ENCODE results near the gene CMIP. TPM values are rescaled to one million over a fixed set of nuclear protein-coding genes. Genes with fewer than 3 reads are reported as not detected.
"Not testable (repeated sequence)": the region's sequence is repeated elsewhere in the genome, so short reads cannot be mapped to it uniquely, and the experiment has no call there.

Gene CMIP
- total RNA-seq, 1 experiment from 2014 or later, result 10.7 TPM

- peaks cover 14% of the 10 kb centered on the region for H3K4me1 ChIP-seq (replicated peaks)
- no peak overlapping the region for H3K4me3 ChIP-seq
- no peak overlapping the region for H3K27ac ChIP-seq
- no peak for DNase-seq (ENCODE audit: low read depth in 1 of 2, low spot score in 2 of 2)
- no peaks in the 10 kb centered on the region; the same call in 1 of the 2 replicates for H3K36me3 ChIP-seq
- H3K27me3 ChIP-seq (replicated peaks), result no peaks in the 10 kb centered on the region
- no peaks in the 10 kb centered on the region for H3K9me3 ChIP-seq (replicated peaks)
Measured at GRCh38 chr16:81570151-81570846, 125.7 kb downstream of the CMIP start.

- H3K9me3 ChIP-seq (replicated peaks), result no peaks in the 10 kb centered on the region
Measured at GRCh38 chr16:81571175-81571574, 126.6 kb downstream of the CMIP start.

DNA sequence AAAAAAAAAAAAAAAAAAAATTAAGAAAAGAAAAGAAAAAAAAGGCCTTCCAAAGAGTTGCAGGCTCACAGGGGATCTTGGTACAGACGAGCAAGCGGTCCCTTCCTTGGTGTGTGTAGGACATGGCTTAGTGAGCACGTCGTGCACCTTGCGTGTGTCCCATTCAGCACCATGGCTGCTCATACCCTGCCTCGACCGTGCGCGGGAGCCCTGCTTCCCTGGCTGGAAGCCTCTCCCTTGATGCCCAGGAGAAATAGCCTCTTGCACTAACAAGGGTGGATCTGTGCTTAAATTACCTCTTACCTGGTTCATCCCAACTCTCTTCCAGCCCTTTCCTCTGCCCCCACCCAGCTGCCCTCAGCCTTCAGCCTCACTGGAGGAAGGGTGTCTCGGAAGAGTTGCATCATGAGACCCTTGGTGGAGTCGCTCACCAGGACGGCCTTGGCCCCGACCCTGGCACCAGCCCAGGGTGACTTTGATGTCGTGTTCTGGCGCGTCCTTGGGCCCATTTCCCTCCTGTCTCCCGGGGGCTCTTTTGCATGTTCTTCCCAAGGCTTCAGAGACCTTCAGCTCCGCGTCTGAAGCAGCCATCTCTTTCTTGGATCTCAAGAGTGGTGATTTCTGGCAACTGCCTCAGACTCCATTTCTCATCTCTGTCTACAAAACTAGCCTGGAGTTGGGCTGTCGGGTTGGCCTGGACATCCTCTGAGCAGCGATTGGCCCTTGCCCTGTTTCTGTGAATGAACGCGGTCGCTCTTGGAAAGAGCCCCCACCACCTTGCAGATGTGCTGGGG lies 127.2 kb downstream of the CMIP start:
- no peak for DNase-seq (ENCODE audit: low read depth in 1 of 2, low spot score in 2 of 2)
- H3K27ac ChIP-seq, result no peak overlapping the region
- no peaks in the 10 kb centered on the region; the same call in 1 of the 2 replicates for H3K9me3 ChIP-seq (replicated peaks)
- no peak overlapping the region for H3K4me3 ChIP-seq
- H3K4me1 ChIP-seq (replicated peaks), result peaks cover 14% of the 10 kb centered on the region
- no peaks in the 10 kb centered on the region for H3K27me3 ChIP-seq (replicated peaks)
- H3K36me3 ChIP-seq, result no peaks in the 10 kb centered on the region; the same call in 1 of the 2 replicates

More at GRCh38 chr16:81571175-81571574, 126.6 kb downstream of the CMIP start:
- no peak overlapping the region for H3K4me3 ChIP-seq
- H3K4me1 ChIP-seq (replicated peaks), result peaks cover 14% of the 10 kb centered on the region
- no peaks in the 10 kb centered on the region for H3K27me3 ChIP-seq (replicated peaks)
- no peak for DNase-seq (ENCODE audit: low read depth in 1 of 2, low spot score in 2 of 2)
- no peaks in the 10 kb centered on the region; the same call in 1 of the 2 replicates for H3K36me3 ChIP-seq
- no peak overlapping the region for H3K27ac ChIP-seq

GRCh38 chr16:81572386-81573144 lies 128.0 kb downstream of the CMIP start:
- H3K9me3 ChIP-seq (replicated peaks), result no peaks in the 10 kb centered on the region; the same call in 1 of the 2 replicates
- H3K27ac ChIP-seq, result no peak overlapping the region
- H3K4me1 ChIP-seq (replicated peaks), result peaks cover 14% of the 10 kb centered on the region
- no peak overlapping the region for H3K4me3 ChIP-seq
- no peaks in the 10 kb centered on the region for H3K27me3 ChIP-seq (replicated peaks)
- no peaks in the 10 kb centered on the region; the same call in 1 of the 2 replicates for H3K36me3 ChIP-seq
- no peak for DNase-seq (ENCODE audit: low read depth in 1 of 2, low spot score in 2 of 2)

DNA sequence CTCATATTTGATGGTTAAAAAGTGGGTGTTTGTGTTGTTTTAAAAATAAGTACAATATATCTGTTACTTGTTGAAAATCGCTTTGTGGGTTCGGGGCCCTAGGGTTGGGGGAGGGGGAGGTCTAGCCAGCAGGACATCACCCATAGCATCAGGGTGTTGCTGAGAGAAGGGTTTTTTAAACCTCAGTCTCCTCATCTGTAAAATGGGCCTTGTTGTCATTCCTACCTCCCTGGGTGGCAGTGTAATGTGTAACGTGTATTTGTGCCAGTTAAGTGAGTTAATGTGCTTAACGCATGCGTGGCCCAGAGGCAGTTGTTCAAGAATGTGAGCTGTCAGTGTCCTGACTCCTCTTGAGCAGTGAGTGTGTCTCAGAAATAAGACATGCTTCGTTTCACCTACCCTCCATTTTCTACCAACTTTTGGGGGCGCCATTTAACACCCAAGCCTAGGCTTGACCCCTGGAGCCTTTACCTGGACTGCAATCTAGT lies 129.0 kb downstream of the CMIP start:
- H3K27me3 ChIP-seq (replicated peaks), result no peaks in the 10 kb centered on the region
- H3K4me1 ChIP-seq (replicated peaks), result peaks cover 7% of the 10 kb centered on the region
- no peak for DNase-seq (ENCODE audit: low read depth in 1 of 2, low spot score in 2 of 2)
- no peaks in the 10 kb centered on the region; the same call in 1 of the 2 replicates for H3K9me3 ChIP-seq (replicated peaks)
- H3K27ac ChIP-seq, result no peak overlapping the region
- no peak overlapping the region for H3K4me3 ChIP-seq
- no peaks in the 10 kb centered on the region; the same call in 1 of the 2 replicates for H3K36me3 ChIP-seq

GRCh38 chr16:81574168-81574567 lies 129.6 kb downstream of the CMIP start:
- Histone ChIP-seq H3K27ac (no peak overlapping the region), H3K4me3 (no peak overlapping the region), H3K4me1 (replicated peaks) (peaks cover under 1% of the 10 kb centered on the region), H3K36me3 (no peaks in the 10 kb centered on the region; the same call in 1 of the 2 replicates), H3K27me3 (replicated peaks) (no peaks in the 10 kb centered on the region), H3K9me3 (replicated peaks) (no peaks in the 10 kb centered on the region; the same call in 1 of the 2 replicates)
- no peak for DNase-seq (ENCODE audit: low read depth in 1 of 2, low spot score in 2 of 2)

DNA sequence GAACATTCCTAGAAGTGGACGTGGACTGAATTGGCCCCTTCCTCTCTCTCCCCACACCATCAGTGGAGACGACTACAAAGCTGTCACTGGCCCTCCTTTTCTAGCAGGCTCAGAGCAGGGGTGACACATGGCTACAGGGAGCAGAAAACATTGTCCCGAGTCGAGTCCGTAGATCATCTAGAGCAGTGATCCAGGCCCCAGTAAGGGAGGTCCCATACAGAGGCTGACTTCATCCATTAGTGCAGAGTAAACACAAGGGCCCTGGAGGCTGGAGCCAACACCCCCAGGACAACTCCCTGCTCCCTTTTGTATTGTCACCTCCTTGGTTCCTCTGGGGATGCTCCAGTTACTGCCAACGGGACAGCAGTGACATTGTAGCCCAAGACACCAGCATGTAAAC lies 130.7 kb downstream of the CMIP start:
- DNase-seq (ENCODE audit: low read depth in 1 of 2, low spot score in 2 of 2), result no peak
- Histone ChIP-seq H3K27ac (no peak overlapping the region), H3K27me3 (replicated peaks) (no peaks in the 10 kb centered on the region), H3K9me3 (replicated peaks) (no peaks in the 10 kb centered on the region; the same call in 1 of the 2 replicates), H3K4me1 (replicated peaks) (no peaks in the 10 kb centered on the region), H3K36me3 (no peaks in the 10 kb centered on the region), H3K4me3 (no peak overlapping the region)

DNA sequence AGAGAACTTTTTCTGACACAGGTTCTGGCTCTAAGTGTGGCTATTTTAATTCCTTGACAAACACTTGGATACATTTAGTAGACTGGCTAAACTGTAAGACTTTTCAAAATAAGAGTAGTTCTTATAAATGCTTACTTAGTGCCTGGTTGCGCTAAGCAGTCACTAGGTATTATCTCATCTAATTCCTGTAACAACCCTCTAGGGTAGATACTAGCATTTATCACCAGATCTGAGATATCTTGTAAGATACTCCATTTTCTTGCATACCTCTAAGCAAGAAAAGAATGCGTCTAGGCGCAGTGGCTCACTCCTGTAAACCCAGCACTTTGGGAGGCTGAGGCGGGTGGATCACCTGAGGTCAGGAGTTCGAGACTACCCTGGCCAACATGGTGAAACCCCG lies 131.2 kb downstream of the CMIP start:
- H3K27ac ChIP-seq, result no peak overlapping the region
- H3K4me3 ChIP-seq, result no peak overlapping the region
- no peaks in the 10 kb centered on the region for H3K4me1 ChIP-seq (replicated peaks)
- no peaks in the 10 kb centered on the region for H3K36me3 ChIP-seq
- DNase-seq (ENCODE audit: low read depth in 1 of 2, low spot score in 2 of 2), result no peak
- H3K27me3 ChIP-seq (replicated peaks), result no peaks in the 10 kb centered on the region
- no peaks in the 10 kb centered on the region; the same call in 1 of the 2 replicates for H3K9me3 ChIP-seq (replicated peaks)

GRCh38 chr16:81576696-81577095 lies 132.1 kb downstream of the CMIP start:
- DNase-seq (ENCODE audit: low read depth in 1 of 2, low spot score in 2 of 2), result no peak
- Histone ChIP-seq H3K4me1 (replicated peaks) (no peaks in the 10 kb centered on the region), H3K27me3 (replicated peaks) (no peaks in the 10 kb centered on the region), H3K27ac (no peak overlapping the region), H3K9me3 (replicated peaks) (no peaks in the 10 kb centered on the region; the same call in 1 of the 2 replicates), H3K4me3 (no peak overlapping the region), H3K36me3 (no peaks in the 10 kb centered on the region)

- not testable (repeated sequence) for DNase-seq (ENCODE audit: low read depth in 1 of 2, low spot score in 2 of 2); H3K36me3 ChIP-seq; H3K4me3 ChIP-seq; H3K4me1 ChIP-seq (replicated peaks); H3K27ac ChIP-seq; H3K27me3 ChIP-seq (replicated peaks); H3K9me3 ChIP-seq (replicated peaks)
Measured at GRCh38 chr16:81577272-81577671, 132.7 kb downstream of the CMIP start.

DNA sequence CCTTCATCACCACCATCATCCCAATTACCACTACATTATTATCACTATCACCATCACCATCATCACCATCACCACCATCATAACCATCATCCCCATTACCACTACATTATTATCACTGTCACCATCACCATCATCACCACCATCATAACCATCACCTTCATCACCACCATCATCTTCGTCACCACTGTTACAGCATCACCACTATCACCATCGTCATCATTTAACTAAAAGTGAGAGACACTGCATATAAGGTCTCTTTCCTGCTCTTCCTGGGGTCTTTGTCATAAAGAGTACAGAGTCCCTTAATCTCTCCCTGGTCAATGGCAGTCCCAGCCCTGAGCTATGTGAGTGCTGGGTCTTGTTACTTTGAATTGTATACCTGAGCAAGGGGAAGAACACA lies 133.5 kb downstream of the CMIP start:
- Histone ChIP-seq H3K36me3 (no peaks in the 10 kb centered on the region), H3K4me1 (replicated peaks) (no peaks in the 10 kb centered on the region)
- DNase-seq (ENCODE audit: low read depth in 1 of 2, low spot score in 2 of 2), result no peak

DNA sequence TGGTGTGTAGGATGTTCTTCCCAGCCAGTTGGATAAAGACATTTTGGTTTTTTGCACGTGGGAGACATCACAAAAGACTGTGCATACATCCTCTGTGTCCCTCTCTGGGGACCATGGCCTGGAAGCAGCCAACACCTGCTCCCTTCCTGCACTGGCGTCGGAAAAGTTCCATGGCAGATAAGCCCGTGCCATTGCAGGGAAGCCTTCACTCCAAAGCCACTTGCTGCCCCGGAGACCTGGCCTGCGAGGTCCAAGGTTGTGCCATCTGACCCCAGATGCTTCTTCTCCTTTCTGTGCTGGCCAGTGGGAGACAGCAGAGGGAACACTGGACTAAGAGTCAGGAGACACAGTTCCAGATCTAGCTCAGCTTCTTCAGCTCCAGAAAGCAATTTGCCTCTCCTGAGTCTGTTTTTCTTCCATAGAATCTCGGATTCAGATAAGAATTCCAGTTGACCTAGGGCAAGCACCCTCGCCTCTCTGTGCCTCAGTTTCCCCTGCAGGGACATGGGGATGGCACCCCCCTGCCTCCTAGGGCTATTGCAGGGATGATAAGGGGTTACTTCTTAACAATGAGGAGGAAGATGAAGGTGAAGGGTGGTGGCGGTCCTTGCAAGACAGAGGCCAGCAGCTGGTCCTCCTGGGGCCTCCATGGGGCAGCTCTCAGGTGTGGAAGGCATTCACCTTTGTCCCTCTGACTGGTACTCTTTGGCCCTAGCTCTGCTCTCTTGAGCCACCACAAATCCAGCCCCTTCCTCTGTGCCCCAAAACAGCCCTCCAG lies 134.2 kb downstream of the CMIP start:
- Histone ChIP-seq H3K27ac (no peak overlapping the region), H3K9me3 (replicated peaks) (no peaks in the 10 kb centered on the region; the same call in 1 of the 2 replicates), H3K36me3 (no peaks in the 10 kb centered on the region), H3K27me3 (replicated peaks) (no peaks in the 10 kb centered on the region), H3K4me3 (no peak overlapping the region), H3K4me1 (replicated peaks) (no peaks in the 10 kb centered on the region)
- DNase-seq (ENCODE audit: low read depth in 1 of 2, low spot score in 2 of 2), result no peak

More for the DNA sequence above, 133.5 kb downstream of the CMIP start:
- Histone ChIP-seq H3K9me3 (replicated peaks) (no peaks in the 10 kb centered on the region; the same call in 1 of the 2 replicates), H3K4me3 (no peak overlapping the region), H3K27me3 (replicated peaks) (no peaks in the 10 kb centered on the region), H3K27ac (no peak overlapping the region)

DNA sequence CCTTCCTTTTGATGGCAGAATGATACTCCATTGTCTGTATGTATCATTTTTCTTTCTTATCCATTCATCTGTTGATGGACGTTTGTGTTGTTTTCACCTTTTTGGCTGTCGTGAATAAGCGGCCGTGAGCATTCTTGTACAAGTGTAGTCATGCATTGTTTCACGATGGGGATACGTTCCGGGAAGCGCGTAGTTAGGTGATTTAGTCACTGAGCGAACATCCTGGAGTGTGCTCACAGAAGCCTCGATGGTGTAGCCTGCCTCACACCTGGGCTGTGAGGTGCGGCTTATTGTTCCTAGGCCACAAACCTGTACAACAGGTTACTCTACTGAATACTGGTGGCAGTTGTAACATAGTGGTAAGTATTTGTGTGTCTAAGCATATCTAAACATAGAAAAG lies 136.5 kb downstream of the CMIP start:
- Histone ChIP-seq H3K4me3 (no peak overlapping the region), H3K4me1 (replicated peaks) (peaks cover 8% of the 10 kb centered on the region), H3K9me3 (replicated peaks) (no peaks in the 10 kb centered on the region; the same call in 1 of the 2 replicates), H3K27me3 (replicated peaks) (no peaks in the 10 kb centered on the region), H3K36me3 (no peaks in the 10 kb centered on the region), H3K27ac (no peak overlapping the region)
- no peak for DNase-seq (ENCODE audit: low read depth in 1 of 2, low spot score in 2 of 2)
